ENCODE results near the gene LENEP. TPM values are rescaled to one million over a fixed set of nuclear protein-coding genes. Genes with fewer than 3 reads are reported as not detected.
A peak's percentile ranks its signal among the peaks of the same experiment; 100 is the strongest.

The LENEP gene
- total RNA-seq, 1 donor from 2014 or later: 1.1 TPM

DNA sequence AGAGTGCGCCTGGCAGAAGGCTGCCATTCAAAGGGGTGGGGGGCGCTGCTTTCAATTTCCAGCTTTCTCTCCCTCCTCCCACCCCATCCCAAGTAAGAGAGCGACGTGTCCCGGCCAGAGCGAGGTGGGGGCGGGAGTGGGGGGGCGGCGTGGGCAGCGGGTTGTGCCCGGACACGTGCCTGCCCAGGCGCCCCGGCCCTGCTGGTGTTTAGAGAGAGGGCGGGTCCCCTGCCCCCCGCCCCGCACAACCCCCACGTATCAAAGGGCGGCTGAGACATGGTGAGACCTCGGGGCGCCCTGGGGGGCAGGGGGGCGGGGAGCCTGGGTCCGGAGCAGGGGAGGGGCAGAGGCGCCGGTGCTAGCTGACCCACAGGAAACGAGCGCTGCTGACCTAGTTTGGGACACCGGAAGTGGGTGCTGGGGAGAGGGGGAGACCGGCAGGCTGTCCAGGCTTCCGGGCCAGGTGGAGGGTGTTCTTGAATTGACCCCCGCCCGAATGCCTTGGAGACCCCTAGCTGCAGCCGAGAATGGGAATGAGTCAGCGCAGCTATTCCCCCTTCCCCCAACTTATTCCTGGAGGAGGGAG, 10.5 kb downstream of the LENEP start:
- Mint-ChIP-seq H3K4me1 (ENCODE audit: unreplicated experiment) (peaks cover 20% of the 10 kb centered on the region), H3K36me3 (no peaks in the 10 kb centered on the region), H3K27ac (peak overlapping the region; percentile 92), H3K9me3 (no peaks in the 10 kb centered on the region), H3K4me3 (peak overlapping the region; percentile 96), H3K27me3 (no peaks in the 10 kb centered on the region)
- DNase-seq (ENCODE audit: extremely low spot score, unreplicated experiment): no peak
- TF ChIP-seq, protein P1, sequence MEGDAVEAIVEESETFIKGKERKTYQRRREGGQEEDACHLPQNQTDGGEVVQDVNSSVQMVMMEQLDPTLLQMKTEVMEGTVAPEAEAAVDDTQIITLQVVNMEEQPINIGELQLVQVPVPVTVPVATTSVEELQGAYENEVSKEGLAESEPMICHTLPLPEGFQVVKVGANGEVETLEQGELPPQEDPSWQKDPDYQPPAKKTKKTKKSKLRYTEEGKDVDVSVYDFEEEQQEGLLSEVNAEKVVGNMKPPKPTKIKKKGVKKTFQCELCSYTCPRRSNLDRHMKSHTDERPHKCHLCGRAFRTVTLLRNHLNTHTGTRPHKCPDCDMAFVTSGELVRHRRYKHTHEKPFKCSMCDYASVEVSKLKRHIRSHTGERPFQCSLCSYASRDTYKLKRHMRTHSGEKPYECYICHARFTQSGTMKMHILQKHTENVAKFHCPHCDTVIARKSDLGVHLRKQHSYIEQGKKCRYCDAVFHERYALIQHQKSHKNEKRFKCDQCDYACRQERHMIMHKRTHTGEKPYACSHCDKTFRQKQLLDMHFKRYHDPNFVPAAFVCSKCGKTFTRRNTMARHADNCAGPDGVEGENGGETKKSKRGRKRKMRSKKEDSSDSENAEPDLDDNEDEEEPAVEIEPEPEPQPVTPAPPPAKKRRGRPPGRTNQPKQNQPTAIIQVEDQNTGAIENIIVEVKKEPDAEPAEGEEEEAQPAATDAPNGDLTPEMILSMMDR (conservative IDR thresholded peaks at IDR 0.05): no peak

DNA sequence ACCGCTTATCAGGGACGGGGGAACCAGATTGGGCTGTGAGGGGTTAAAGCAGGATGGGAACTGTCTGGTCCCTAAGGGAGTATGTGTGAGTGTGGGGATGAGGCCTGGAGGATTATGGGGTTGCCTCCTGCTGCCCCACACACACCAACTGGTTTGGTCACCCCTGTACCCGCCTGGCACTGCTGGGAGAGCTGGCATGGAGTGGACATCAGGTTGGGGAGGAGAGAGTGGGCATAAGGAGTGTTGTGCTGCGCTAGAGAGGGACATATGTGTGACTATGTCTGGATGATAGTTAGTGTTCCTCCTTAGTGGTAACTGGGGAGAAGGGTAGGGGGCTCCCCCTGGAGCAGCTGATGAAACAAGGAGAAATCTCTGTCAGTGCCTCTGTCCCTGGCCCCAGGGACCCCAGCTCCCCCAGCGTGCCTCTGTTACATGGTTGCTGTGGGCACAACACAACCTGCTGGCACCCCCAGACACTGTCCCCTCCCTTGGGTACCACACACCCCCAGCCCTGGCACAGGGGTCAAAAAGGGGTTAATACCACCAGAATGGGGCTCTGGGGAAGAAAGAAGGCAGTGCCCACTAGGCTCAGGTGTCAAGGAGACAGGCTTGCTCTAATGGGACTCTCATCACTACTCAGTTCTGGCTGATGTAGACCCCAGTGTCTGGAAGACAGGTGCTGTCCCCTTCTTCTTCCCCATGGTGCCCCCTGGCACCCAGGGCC, 11.1 kb downstream of the LENEP start:
- Mint-ChIP-seq H3K27me3 (no peaks in the 10 kb centered on the region), H3K36me3 (no peaks in the 10 kb centered on the region), H3K4me1 (ENCODE audit: unreplicated experiment) (peaks cover 16% of the 10 kb centered on the region), H3K4me3 (peak overlapping the region; percentile 89), H3K27ac (peak overlapping the region; percentile 87), H3K9me3 (no peaks in the 10 kb centered on the region)
- TF ChIP-seq, protein P1 (conservative IDR thresholded peaks at IDR 0.05): no peak
- no peak for DNase-seq (ENCODE audit: extremely low spot score, unreplicated experiment)

DNA sequence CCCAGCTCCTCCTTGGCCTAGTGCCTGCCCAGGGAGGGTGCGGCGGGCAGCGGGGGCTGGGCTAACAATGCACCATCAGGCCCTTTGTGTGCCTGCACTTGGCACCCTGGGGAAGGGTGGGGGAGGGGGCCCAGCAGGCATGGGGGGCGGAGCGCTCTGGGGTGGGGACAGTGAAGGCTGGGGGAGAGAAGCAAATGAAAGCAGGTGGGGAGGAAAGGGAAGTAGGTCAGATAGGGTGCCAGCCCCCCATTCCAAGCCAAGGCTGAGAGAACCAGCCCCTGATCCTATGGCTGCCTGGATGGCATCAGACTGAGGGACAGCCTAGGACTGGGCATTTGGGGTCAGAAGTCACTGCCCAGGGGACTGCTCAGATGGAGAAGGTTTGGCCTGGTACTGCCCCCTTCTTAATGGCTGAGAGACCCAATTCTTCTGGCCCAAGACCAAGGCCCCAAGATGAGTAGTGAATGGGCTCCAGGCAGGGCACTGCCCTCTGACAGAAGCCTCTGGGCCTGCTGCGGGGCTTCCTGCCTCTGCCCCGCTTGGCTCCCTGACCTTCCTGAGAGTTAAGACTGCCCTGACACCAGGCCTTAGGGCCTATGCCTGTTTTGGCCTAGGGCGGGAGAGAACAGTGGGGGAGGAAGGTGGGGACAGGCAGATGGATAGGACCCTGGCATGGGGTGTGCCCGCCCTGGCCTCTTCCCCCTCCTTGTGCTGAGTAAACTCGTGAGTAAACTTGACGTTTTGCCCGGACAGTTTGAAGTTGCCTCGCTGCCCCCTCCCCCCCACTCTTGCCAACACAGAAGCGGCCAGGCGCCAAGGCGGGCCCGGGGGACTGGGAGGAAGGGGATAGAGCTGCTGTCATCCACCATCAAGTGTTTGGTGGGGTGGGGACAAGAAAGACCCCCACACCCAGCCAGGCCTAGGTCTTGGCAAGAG, 12.0 kb downstream of the LENEP start:
- H3K9me3 Mint-ChIP-seq: no peaks in the 10 kb centered on the region
- H3K4me3 Mint-ChIP-seq: peak overlapping the region; percentile 55
- no peak overlapping the region for H3K27ac Mint-ChIP-seq
- no peaks in the 10 kb centered on the region for H3K27me3 Mint-ChIP-seq
- no peak for DNase-seq (ENCODE audit: extremely low spot score, unreplicated experiment)
- H3K4me1 Mint-ChIP-seq (ENCODE audit: unreplicated experiment): peaks cover 21% of the 10 kb centered on the region
- H3K36me3 Mint-ChIP-seq: no peaks in the 10 kb centered on the region
- TF ChIP-seq, protein P1 (conservative IDR thresholded peaks at IDR 0.05): no peak

DNA sequence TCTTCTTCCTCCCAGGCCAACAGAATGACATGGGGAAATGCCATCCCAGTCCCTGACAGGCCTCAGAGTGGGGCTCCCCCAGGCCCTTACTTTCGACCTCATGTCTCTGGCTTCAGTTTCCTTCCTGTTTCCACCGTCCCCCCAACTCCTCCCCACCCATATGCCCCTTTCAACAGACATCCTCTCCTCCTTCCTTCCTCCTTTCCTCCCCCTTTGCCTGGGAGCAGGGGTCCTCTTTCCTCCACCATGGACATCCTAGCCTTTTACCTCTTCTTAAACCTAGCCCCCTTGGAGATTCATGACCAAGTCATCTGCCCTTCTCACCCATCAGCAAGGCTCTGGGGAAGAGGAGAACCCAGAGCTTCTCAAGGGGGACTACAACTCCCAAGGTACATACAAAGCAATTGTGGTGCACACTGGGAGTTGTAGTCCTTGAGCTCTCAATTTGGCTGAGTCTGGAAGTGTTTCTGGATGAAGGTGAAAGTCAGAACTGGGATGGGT, 13.3 kb downstream of the LENEP start:
- TF ChIP-seq, protein P1 (conservative IDR thresholded peaks at IDR 0.05): no peak
- Mint-ChIP-seq H3K27me3 (no peaks in the 10 kb centered on the region), H3K36me3 (no peaks in the 10 kb centered on the region), H3K9me3 (no peaks in the 10 kb centered on the region), H3K4me1 (ENCODE audit: unreplicated experiment) (peaks cover 26% of the 10 kb centered on the region), H3K4me3 (peak overlapping the region; percentile 81), H3K27ac (peak overlapping the region; percentile 83)
- DNase-seq (ENCODE audit: extremely low spot score, unreplicated experiment): no peak

DNA sequence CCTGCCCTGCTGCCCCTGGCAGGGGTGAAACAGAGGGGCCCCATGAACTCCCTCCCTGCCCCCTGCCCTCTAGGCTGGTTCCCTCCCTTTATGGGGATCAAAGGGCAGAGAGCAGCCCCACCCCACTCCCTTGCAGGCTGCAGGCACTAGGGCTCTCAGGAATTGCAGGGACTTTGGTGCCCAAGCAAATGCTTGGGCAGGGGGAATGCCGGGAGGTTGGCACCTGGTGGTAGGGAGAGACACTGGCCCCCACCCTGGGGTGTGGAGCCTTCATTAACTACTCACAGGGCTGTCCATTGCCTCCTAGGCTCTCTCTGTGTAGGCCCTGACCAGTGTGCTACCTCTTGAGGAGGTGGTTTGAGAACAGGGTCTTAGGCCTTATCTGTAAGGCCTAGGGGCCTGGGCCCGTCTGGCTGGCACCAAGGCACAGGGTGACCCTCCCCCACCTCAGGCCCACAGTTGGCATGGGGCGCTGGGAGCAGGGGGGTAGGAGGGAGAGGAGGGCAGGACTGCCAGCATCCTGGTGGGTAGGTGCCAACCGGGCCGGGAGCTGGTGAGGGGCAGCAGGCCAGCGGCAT, 14.0 kb downstream of the LENEP start:
- H3K4me1 Mint-ChIP-seq (ENCODE audit: unreplicated experiment): peaks cover 31% of the 10 kb centered on the region
- H3K27ac Mint-ChIP-seq: no peak overlapping the region
- no peaks in the 10 kb centered on the region for H3K27me3 Mint-ChIP-seq
- no peaks in the 10 kb centered on the region for H3K9me3 Mint-ChIP-seq
- H3K4me3 Mint-ChIP-seq: peak overlapping the region; percentile 81
- DNase-seq (ENCODE audit: extremely low spot score, unreplicated experiment): peak; percentile 69
- TF ChIP-seq, protein P1 (conservative IDR thresholded peaks at IDR 0.05): no peak
- no peaks in the 10 kb centered on the region for H3K36me3 Mint-ChIP-seq

Data from type B pancreatic cell (in vitro differentiated cells).